WI38 (cell line): ENCODE results near the gene ODAD4.
"Not testable (repeated sequence)": the region's sequence is repeated elsewhere in the genome, so short reads cannot be mapped to it uniquely, and the experiment has no call there.

Experiments
- H3K4me3 ChIP-seq: 2 replicates; pipeline ENCODE4 v1.5.1; 2011; ENCODE audit warnings: low read depth, mild to moderate bottlenecking, control low read depth, low read length
- TF ChIP-seq, protein P1 (sequence below): IDR thresholded peaks from 2 replicates; pipeline ENCODE4 v1.5.1; 2012; ENCODE audit warnings: low read depth, mild to moderate bottlenecking, control low read depth, low read length

The ODAD4 gene

DNA sequence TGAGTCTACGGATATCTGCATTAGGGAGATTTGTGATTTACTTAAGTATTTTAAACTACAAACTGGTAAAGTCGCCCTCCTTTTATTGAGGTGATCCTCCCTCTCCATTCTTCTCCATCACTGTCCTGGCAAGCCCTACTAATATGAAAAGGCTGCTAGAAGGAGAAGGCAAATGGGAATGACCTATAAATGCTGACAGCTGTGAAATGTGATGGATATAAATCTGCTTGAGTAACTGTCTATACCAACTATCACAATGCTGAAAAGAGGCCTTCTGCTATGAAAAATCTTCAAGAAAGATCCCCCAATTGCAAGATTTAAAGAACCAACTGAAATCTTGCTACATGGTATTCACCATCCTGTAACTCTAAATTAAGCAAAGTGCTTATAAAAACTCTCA, 71.3 kb downstream of the ODAD4 start:
- TF ChIP-seq, protein P1, sequence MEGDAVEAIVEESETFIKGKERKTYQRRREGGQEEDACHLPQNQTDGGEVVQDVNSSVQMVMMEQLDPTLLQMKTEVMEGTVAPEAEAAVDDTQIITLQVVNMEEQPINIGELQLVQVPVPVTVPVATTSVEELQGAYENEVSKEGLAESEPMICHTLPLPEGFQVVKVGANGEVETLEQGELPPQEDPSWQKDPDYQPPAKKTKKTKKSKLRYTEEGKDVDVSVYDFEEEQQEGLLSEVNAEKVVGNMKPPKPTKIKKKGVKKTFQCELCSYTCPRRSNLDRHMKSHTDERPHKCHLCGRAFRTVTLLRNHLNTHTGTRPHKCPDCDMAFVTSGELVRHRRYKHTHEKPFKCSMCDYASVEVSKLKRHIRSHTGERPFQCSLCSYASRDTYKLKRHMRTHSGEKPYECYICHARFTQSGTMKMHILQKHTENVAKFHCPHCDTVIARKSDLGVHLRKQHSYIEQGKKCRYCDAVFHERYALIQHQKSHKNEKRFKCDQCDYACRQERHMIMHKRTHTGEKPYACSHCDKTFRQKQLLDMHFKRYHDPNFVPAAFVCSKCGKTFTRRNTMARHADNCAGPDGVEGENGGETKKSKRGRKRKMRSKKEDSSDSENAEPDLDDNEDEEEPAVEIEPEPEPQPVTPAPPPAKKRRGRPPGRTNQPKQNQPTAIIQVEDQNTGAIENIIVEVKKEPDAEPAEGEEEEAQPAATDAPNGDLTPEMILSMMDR, result no peak
- no peak overlapping the region for H3K4me3 ChIP-seq

DNA sequence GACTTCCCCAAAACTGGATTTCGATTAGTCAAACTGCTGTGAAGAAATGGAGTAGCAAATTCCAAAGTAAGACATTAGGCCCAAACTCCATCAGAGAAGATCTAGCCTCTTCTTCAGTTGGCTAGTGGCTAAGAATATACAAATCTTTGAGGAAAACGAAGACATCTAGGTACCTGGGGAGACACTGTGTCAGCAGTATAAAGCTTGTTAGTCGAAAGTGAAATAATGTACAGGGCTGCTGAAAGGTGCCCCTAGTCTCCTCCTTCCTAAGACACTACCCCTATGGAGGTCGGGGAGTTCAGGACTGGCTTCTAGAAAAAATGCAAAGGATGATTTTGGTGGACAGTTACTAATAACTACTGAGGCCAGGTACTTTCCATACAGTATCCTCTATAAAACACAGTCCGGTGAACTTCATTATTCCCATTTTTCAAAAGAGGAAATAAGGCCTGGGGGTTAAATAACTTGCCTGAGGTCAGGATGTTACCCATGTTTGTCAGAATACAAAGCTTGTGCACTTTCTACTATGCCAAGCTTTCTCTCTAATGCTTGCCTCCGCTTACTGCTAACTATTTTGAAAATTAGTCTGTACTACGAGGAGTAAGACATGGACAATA, 71.9 kb downstream of the ODAD4 start:
- no peak overlapping the region for H3K4me3 ChIP-seq
- TF ChIP-seq, protein P1, result no peak

DNA sequence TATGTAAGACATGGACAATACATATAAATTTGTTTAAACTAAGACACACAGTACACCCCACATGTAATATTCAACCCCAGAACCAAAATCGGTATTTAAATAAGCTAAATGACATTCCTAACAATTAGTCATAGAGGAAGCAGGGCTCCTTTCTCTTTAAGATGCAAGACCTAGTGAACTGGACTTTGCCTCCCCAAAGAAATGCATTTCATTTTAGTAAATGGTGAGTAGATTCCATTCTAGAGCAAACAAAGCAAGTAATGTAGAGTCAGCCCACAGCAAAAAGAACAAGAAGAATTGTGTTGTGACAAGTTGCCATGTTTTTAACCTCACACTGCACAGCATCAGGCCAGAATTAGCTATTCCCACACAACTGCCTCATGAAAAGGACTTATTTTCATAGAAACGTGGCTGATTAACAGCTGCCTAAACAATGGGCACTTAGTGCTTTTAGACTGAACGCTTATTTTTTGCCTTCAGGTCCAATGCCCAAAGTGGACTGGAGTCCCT, 72.4 kb downstream of the ODAD4 start:
- TF ChIP-seq, protein P1, result no peak
- no peak overlapping the region for H3K4me3 ChIP-seq

DNA sequence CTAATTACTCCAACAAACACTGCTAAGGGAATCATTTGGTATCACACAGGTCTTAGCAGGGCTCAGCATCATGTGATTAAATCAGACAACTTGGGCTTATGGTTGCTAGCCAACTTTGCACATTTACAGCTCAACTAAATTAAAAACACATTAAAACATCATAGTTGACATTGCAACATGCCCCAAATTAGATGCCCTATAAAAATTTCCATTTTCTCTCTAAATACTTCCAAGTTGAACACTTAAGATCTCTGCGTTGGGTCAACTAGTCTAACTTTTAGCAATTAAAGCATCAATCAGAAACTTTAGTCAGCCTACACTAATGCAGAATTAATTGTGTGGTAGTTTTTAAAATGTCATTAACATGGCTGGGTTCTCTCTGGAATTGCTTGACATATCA, 74.7 kb downstream of the ODAD4 start:
- TF ChIP-seq, protein P1, result no peak
- no peak overlapping the region for H3K4me3 ChIP-seq

DNA sequence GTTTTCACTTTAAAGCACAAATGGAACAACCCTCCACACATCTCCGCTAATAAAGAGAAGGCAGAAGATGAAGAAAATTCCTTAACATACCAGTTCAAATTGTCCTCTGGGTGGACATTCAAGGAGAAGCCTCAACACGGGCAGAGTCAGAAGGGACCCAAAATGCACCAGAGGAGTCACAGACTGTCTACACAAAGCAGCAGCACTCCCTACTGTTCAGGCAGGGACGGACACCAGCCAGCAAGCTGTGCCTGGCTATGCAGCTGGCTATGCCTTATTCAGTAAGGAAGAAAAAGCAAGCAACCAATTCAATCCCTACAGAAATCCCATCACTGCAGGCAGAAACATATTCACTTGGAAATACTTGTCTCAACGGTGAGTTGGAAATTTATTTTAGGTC, 78.8 kb downstream of the ODAD4 start:
- H3K4me3 ChIP-seq, result no peak overlapping the region
- TF ChIP-seq, protein P1, result no peak

DNA sequence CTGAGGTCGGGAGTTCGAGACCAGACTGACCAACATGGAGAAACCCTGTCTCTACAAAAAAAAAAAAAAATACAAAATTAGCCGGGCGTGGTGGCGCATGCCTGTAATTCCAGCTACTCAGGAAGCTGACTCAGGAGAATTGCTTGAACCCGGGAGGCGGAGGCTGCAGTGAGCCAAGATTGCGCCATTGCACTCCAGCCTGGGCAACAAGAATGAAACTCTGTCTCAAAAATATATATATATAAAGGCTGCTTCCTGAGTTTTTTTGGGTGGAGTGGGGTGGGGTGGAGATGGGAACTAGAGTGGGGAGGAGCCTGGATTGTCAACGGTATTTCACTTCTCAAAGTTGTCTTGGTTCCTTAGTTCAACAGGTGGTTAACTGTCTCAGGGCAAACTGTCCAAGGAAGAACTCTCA, 79.9 kb downstream of the ODAD4 start:
- not testable (repeated sequence) for H3K4me3 ChIP-seq

DNA sequence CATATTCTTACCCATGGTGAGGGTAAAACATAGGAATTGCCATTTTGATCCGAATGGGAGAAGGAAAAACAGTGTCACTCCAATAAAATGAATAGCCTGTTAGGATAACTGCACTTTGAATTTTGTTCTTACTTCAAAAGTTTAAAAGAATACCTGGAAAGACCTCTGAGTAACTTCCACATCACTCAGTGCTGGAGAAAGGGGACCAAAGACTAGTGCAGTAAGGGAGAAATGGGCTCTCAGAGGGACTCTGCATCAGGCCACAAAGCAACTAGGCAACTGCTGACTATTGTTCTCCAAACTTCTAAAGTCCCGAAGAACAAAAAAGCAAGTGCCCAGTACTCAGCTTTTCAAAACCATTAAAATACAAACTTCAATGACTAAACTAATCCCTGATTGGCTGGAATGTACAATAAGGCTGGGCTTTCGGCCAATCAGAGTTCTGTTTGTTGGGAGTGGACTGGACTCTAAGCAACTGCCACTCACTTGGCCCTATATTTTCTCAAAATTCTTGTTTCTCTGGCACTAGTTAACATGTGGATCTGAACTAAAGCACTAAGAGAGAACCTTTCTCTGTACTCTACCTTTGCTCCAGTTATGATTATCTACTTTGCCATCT, 80.6 kb downstream of the ODAD4 start:
- TF ChIP-seq, protein P1, result no peak
- no peak overlapping the region for H3K4me3 ChIP-seq

DNA sequence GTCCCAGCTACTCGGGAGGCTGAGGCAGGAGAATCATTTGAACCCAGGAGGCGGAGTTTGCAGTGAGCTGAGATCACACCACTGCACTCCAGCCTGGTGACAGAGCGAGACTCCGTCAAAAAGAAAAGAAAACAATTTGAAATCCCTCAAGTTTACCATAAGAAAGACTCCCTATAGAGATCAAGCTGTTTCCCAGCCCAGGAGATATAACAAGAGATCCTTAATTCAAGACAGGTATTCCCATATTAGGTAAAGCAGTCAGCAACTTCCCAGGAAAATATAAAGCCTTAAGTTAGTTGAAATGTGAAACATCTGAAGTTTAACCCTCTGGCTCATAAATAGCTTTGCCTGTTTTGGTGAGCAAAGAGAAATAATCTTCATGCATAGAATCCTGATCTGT, 81.9 kb downstream of the ODAD4 start:
- H3K4me3 ChIP-seq, result not testable (repeated sequence)

DNA sequence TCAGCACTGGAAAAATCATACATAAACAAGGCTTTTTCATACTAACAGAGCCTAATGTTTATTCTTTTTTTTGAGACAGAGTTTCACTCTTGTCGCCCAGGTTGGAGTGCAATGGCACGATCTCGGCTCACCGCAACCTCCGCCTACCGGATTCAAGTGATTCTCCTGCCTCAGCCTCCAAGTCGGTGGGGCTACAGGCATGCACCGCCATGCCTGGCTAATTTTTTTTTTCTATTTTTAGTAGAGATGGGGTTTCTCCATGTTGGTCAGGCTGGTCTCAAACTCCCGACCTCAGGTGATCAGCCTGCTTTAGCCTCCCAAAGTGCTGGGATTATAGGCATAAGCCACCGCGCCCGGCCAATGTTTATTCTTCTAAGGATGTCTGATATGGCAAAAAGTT, 83.3 kb downstream of the ODAD4 start:
- not testable (repeated sequence) for H3K4me3 ChIP-seq
